HEK293 (cell line): Measurements from ENCODE around the gene CAPN5.

Source experiments
- CTCF ChIP-seq: fragments of 450-650 bp; formaldehyde crosslinking; IDR thresholded peaks from 2 replicates; pipeline ENCODE4 v1.5.1; 2016; ENCODE audit warnings: missing biosample characterization, missing genetic modification characterization
- IKZF3 ChIP-seq: fragments of 450-650 bp; IDR thresholded peaks from 2 replicates; pipeline ENCODE4 v1.5.0; 2018; ENCODE audit warnings: missing biosample characterization, mild to moderate bottlenecking, missing genetic modification characterization, moderate library complexity
- ZBTB20 ChIP-seq: fragments of 450-650 bp; formaldehyde crosslinking; IDR thresholded peaks from 2 replicates; pipeline ENCODE4 v1.5.1; 2016; ENCODE audit warnings: missing biosample characterization, missing genetic modification characterization
- ZNF558 ChIP-seq: fragments of 450-650 bp; formaldehyde crosslinking; IDR thresholded peaks from 2 replicates; pipeline ENCODE4 v1.5.1; 2016; ENCODE audit warnings: missing biosample characterization, missing genetic modification characterization

GRCh38 chr11:77101043-77101537 is 34.3 kb downstream of the CAPN5 start:
- no peak for TF ChIP-seq CTCF
- no peak for TF ChIP-seq IKZF3 (tag by site-specific recombination)
- no peak for TF ChIP-seq ZNF558 (tag by site-specific recombination)
- no peak for TF ChIP-seq ZBTB20
